Measurements from ENCODE around the gene TP53BP2.
"Not testable (repeated sequence)": the region's sequence is repeated elsewhere in the genome, so short reads cannot be mapped to it uniquely, and the experiment has no call there.

GRCh38 chr1:223864599-223865368, 19.0 kb upstream of the TP53BP2 start:
- TF ChIP-seq EP300 (conservative IDR thresholded peaks at IDR 0.05; ENCODE audit: poor library complexity, severe bottlenecking); CTCF (IDR thresholded peaks at IDR 0.05; ENCODE audit: poor library complexity, severe bottlenecking); REST (IDR thresholded peaks at IDR 0.05; ENCODE audit: borderline replicate concordance); POLR2AphosphoS5 (IDR thresholded peaks at IDR 0.05); EZH2 (IDR thresholded peaks at IDR 0.05; ENCODE audit: borderline replicate concordance, insufficient read depth, low read length, poor library complexity, severe bottlenecking): not testable (repeated sequence)

All from neural cell (in vitro differentiated cells).